DMS53 treated with DMSO at 0.1 percent for 48 hours (cell line): ENCODE results near the gene ERBB4.
"Not testable (repeated sequence)": the region's sequence is repeated elsewhere in the genome, so short reads cannot be mapped to it uniquely, and the experiment has no call there.

ENCODE experiments used
- DNase-seq: peaks from one replicate; lab custom pipeline; 2025; ENCODE audit not compliant: unreplicated experiment; lab: John Stamatoyannopoulos, UW

The ERBB4 gene

GRCh38 chr2:212530373-212530772 is 8.2 kb downstream of the ERBB4 start:
- no peak for DNase-seq

GRCh38 chr2:212528106-212528856 is 10.3 kb downstream of the ERBB4 start:
- DNase-seq, result no peak

- no peak for DNase-seq
These were observed 12.5 kb downstream of the ERBB4 start for GRCh38 chr2:212526059-212526458.

DNA sequence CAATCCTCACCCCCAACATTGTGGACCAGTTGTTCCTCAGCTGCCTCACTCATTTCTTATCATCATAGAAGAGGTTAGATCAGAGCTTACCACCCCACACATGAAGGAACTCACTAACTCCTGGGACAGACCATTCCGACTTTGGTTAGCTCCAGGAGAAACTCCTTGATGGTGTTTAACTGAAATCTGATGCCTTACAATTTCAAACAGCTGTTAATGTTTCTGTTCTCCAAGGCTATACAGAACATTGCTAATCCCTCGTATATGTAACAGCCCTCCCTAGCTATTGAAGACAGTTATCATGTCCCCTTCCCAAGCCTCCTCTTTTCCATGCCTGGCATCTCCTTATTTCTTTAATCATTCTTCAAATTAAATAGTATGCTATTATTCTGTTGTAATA is 14.8 kb downstream of the ERBB4 start:
- no peak for DNase-seq

DNA sequence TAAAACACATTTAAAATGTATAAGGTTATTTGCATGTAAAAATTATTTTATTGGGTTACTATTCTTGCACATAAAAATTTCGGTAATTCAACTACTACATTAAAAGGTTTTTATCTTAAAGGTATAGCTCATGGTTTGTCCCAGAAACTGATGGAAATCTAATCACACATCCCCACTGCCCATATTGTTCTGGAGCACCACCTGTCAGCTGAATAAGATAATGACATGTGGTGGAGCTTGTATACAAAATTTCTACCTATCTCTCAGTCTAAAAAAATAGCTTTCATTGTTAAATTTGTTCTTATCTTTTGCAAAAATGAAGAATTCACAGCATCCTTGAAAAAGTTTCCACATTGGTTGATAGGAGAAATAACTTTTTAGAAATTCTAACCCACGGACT is 18.3 kb downstream of the ERBB4 start:
- DNase-seq, result no peak

DNA sequence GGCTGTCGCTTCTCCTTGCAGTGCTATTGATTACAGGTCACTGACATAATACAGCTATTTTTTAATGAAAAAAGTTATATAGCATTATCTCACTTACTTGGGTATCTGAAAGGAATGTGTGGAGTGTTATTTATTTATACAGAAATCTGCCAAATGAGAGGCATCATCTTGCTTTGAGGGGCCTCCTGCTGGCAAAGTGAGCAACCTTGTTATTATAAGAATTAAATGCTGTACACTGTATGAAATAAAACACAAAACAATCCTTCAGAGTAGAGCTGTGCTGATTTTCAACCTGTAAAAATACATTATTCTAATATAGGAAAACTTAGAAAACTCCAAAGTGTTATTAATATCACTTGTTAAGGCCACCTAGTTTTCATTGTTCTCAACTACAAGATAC is 20.9 kb downstream of the ERBB4 start:
- DNase-seq, result no peak

- DNase-seq, result no peak
These were observed 33.0 kb downstream of the ERBB4 start for GRCh38 chr2:212505586-212505985.

DNA sequence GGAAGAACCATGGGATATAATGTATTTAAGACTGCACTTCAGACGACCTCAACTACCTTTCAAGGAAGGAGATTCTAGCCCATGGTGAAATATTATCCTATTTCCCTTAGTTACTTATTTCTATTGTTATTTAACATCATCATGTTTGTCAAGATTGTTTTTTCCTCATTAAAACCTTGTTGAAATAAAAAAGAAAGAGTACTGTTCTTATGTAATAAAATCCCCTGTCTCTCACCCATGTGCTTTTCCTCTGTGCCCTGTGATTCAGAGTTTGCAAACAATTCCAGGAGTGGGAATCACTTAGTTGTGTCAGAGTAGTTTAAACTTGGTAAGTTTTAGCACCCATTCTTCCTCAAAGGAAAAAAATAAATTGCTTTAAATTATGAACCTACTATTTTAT is 43.6 kb downstream of the ERBB4 start:
- no peak for DNase-seq

DNA sequence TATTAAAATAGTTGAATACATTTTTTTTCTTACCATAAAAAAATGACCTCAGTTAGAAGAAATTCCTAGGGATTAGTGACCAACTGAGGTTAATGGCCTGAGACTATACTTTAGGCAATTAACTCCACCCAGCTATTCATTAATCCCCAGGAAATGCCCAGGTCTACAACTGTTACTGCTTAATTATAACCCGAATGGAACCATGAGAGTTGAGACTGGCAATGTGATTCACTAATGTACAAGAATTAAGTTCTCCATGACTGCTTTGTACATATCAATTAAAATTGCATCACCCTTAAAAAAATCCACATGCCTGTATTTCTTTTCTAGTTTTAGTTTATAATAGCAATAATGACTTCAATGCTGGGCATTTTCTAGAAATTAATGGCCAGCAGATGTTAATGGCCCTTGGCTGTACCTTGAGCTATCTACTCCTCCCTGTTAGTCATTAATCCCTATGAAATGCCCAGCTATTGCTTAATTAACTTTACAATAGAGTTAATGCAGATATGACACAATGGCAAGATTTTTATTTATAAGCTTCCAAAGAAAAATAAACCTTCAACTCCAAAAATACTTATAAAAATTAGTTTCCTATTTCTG is 44.1 kb downstream of the ERBB4 start:
- DNase-seq, result no peak

DNA sequence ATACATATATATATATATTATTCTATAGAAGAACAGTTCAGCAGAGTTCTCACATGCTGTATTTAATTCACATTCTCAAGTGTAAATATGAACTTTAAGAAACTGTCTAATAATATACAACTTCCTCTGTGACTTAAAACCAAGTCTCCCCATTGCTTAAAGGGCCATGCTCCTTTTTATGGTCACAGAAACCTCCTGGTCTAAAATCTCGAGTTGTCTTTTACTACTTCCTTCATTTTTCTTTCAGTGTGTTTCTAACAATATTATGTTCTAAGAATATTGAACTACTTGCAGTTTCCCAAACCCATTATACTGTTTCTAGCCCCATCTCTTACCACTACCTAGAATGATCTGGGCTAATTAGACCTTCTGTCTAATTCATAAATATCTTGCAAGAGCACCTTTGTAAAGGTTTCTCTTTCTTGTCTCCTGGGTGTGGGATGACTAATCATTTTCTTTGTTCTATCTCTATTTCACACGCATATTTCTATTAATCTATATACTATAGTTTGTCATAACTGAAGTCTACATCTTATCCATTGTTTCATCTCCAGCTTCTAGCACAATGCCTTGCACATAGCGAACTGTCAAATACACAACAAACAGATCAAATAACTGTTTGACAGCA is 48.8 kb downstream of the ERBB4 start:
- no peak for DNase-seq

- DNase-seq, result no peak
These were observed 50.0 kb downstream of the ERBB4 start for GRCh38 chr2:212488611-212489010.

- no peak for DNase-seq
These were observed 54.0 kb downstream of the ERBB4 start for GRCh38 chr2:212484563-212485080.

GRCh38 chr2:212480447-212480846 is 58.2 kb downstream of the ERBB4 start:
- DNase-seq, result no peak

GRCh38 chr2:212477571-212477970 is 61.0 kb downstream of the ERBB4 start:
- no peak for DNase-seq

- DNase-seq, result no peak
These were observed 65.4 kb downstream of the ERBB4 start for GRCh38 chr2:212473211-212473610.

GRCh38 chr2:212467551-212467950 is 71.1 kb downstream of the ERBB4 start:
- not testable (repeated sequence) for DNase-seq

- no peak for DNase-seq
These were observed 73.1 kb downstream of the ERBB4 start for GRCh38 chr2:212465456-212465855.

GRCh38 chr2:212461708-212462107 is 76.9 kb downstream of the ERBB4 start:
- not testable (repeated sequence) for DNase-seq

GRCh38 chr2:212454149-212454548 is 84.5 kb downstream of the ERBB4 start:
- no peak for DNase-seq

GRCh38 chr2:212451786-212452231 is 86.8 kb downstream of the ERBB4 start:
- DNase-seq, result no peak

GRCh38 chr2:212448698-212449097 is 89.9 kb downstream of the ERBB4 start:
- DNase-seq, result no peak

GRCh38 chr2:212441821-212442220 is 96.8 kb downstream of the ERBB4 start:
- DNase-seq, result no peak
